Non-pigmented ciliary epithelial cell (primary cell): Measurements from ENCODE around the gene SLX4IP.

Experiments used
- DNase-seq: peaks from one replicate; pipeline ENCODE4 v3.0.0-alpha.2; 2010; ENCODE audit warnings: low read depth

Gene SLX4IP

GRCh38 chr20:10466855-10467254 is 31.8 kb downstream of the SLX4IP start:
- no peak for DNase-seq

GRCh38 chr20:10467681-10468339 is 32.7 kb downstream of the SLX4IP start:
- no peak for DNase-seq

GRCh38 chr20:10468340-10468845 is 33.3 kb downstream of the SLX4IP start:
- no peak for DNase-seq

- no peak for DNase-seq
These were observed 34.0 kb downstream of the SLX4IP start for GRCh38 chr20:10469056-10469455.

GRCh38 chr20:10469599-10469998 is 34.5 kb downstream of the SLX4IP start:
- peak; percentile 52 for DNase-seq

GRCh38 chr20:10470276-10470675 is 35.2 kb downstream of the SLX4IP start:
- no peak for DNase-seq

GRCh38 chr20:10472871-10473270 is 37.8 kb downstream of the SLX4IP start:
- no peak for DNase-seq

GRCh38 chr20:10474606-10475184 is 39.6 kb downstream of the SLX4IP start:
- no peak for DNase-seq

- no peak for DNase-seq
These were observed 40.1 kb downstream of the SLX4IP start for GRCh38 chr20:10475225-10475624.

GRCh38 chr20:10476319-10476724 is 41.2 kb downstream of the SLX4IP start:
- DNase-seq: no peak

GRCh38 chr20:10478205-10478604 is 43.1 kb downstream of the SLX4IP start:
- no peak for DNase-seq

GRCh38 chr20:10478930-10479329 is 43.8 kb downstream of the SLX4IP start:
- DNase-seq: no peak

GRCh38 chr20:10481676-10482075 is 46.6 kb downstream of the SLX4IP start:
- no peak for DNase-seq

GRCh38 chr20:10483691-10484090 is 48.6 kb downstream of the SLX4IP start:
- no peak for DNase-seq

GRCh38 chr20:10487142-10488136 is 52.3 kb downstream of the SLX4IP start:
- DNase-seq: no peak

GRCh38 chr20:10488534-10488933 is 53.4 kb downstream of the SLX4IP start:
- no peak for DNase-seq

GRCh38 chr20:10489853-10490252 is 54.7 kb downstream of the SLX4IP start:
- DNase-seq: no peak

GRCh38 chr20:10490257-10490656 is 55.2 kb downstream of the SLX4IP start:
- DNase-seq: no peak

- no peak for DNase-seq
These were observed 55.6 kb downstream of the SLX4IP start for GRCh38 chr20:10490706-10491105.

GRCh38 chr20:10492065-10492464 is 57.0 kb downstream of the SLX4IP start:
- peak; percentile 45 for DNase-seq

- DNase-seq: no peak
These were observed 57.7 kb downstream of the SLX4IP start for GRCh38 chr20:10492844-10493243.

GRCh38 chr20:10495173-10495572 is 60.1 kb downstream of the SLX4IP start:
- DNase-seq: no peak

- DNase-seq: no peak
These were observed 61.4 kb downstream of the SLX4IP start for GRCh38 chr20:10496465-10496864.
